Activated T-helper 1 cell treated with anti-CD3 and anti-CD28 coated beads, Interleukin-2, amount 50 U/mL, for 16 hours (primary cell): Measurements from ENCODE around the gene RABEP1.
A peak's percentile ranks its signal among the peaks of the same experiment; 100 is the strongest.

Source experiments
- DNase-seq, 2 donors: peaks; one replicate each; pipeline ENCODE4 v3.0.0-alpha.2; 2020; ENCODE audit warnings: low read depth in 1 of 2, low spot score in 1 of 2

Gene RABEP1

DNA sequence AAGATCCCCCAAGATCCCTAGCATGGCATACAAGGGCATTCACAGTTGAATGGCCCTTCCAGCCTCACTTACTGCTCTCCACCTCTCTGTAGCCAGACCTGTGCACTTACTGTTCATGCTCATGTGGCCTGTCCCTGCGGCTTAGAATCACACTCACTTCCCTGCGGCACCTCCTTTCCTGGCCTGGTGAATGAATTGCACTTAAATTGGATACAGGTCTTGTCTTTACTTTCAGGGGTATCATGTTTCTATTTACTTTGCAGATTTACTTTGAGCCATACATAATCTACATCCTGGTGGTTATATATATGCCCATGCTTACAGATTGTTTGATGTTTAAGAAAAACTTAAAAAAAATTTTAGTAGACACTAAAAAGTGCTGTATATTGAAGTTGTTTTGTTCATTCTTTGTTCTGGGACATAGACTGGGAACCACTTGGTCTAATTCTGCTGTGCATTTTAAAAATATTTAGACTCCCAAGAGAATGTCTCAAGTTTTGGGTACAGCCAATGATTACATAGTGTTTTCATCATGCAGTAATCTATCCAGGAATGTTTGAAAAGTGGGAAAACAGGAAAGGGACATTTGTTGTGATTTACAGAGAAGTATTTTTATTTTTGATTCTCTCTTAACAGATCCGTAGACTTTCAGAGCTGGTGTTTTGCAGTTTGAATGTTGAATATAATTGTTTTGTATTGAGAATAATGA is 73.5 kb downstream of the RABEP1 start:
- no peak for DNase-seq

DNA sequence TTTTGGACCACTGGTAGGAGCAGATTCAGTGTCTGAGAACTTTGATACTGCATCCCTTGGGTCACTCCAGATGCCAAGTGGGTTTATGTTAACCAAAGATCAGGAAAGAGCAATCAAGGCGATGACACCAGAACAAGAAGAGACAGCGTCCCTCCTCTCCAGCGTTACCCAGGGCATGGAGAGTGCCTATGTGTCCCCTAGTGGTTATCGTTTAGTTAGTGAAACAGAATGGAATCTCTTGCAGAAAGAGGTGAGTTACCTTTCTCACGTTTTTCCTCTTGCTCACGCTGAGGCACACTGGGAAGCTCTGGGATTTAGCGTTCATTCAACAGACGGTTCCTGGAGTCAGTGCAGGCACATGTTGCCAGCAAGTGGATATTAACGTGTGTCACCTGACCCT is 79.3 kb downstream of the RABEP1 start:
- DNase-seq, result no peak

DNA sequence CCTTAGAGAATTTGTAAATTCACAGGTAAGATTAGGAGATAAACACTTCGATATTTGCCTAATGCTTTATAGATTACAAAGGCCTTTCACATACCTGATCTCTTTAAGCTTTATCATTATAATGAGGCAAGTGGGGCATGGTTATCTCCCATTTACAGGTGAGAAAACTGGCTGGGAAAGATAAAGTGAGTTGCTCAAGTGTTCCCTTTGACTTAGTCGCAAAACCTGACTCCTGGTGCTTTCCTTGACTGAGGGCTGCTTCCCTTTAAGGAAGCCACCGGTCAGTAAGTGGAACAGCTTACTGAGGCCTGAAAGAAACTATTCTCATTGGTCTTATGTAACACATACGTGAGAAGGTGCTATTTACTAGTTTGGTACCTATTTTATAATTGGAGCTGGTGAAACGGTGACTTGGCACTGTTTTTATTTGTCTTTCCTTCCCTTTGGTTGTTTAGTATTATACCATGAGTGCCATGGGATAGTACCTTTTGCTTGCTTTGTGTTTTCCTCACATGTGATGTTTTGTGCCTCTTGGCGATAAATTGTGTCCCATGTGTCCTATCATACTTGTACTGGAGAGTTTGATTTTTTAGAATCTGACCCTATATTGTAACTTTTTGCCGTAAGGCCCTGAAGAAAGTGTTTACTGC is 80.2 kb downstream of the RABEP1 start:
- no peak for DNase-seq

- DNase-seq, result no peak
Observed at GRCh38 chr17:5364156-5364555, 82.1 kb downstream of the RABEP1 start.

GRCh38 chr17:5364696-5365095 is 82.6 kb downstream of the RABEP1 start:
- DNase-seq, result no peak

GRCh38 chr17:5365831-5366230 is 83.7 kb downstream of the RABEP1 start:
- DNase-seq, result no peak

- DNase-seq, result no peak
Observed at GRCh38 chr17:5370411-5370810, 88.3 kb downstream of the RABEP1 start.

GRCh38 chr17:5373112-5373511 is 91.0 kb downstream of the RABEP1 start:
- no peak for DNase-seq

DNA sequence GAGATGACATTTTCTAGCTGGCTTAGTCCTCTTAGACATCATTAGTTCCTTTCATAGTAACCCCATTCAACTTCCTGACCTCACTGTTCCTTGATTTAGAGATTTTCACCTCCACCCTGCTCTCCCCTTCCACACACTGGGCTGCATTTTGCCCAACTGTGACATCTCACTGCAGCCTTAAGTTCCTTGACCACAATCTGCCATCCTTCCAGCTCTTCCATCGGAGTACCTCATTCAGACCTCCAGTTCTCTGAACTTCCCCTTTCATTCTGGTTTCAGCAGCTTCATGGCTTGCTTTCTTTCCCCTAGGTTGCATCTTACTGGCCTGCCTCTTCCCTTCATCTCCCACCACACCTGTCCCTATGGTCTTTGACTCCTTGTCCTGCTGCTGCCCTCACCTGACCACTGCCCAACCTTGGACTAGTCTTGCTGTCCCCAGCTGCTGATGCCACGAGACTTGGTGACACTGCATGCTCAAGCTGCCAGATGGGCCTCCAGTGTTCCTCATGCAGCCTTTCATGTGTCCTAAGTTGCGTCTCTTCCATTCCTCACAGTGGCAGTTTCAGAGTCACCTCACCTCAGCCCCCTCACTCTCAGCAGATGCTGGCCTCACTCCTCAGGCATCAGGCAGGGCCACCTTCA is 96.6 kb downstream of the RABEP1 start:
- no peak for DNase-seq

GRCh38 chr17:5379351-5380107 is 97.4 kb downstream of the RABEP1 start:
- DNase-seq, result no peak

- DNase-seq, result no peak
Observed at GRCh38 chr17:5380491-5381135, 98.5 kb downstream of the RABEP1 start.

DNA sequence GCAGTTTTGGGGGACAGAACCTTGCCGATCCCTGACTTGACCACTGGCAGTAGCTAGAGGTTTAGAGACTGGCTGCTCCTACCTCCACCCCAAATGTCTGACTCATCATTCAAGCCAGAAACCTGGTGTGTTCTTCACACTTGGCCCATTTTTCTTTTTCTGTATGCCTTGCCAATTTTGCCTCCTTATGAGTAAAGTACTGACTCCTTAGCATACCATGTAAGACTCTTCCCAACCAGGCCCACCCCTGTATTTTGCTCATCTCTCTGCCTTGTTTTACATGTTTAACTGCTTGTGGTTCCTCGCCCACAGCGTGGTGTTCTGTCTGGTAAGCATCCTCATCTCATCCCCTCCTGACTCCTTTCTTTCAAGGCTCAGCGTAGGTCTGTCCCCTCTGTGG is 99.5 kb downstream of the RABEP1 start:
- no peak for DNase-seq

GRCh38 chr17:5391678-5392077 is 109.6 kb downstream of the RABEP1 start:
- no peak for DNase-seq

DNA sequence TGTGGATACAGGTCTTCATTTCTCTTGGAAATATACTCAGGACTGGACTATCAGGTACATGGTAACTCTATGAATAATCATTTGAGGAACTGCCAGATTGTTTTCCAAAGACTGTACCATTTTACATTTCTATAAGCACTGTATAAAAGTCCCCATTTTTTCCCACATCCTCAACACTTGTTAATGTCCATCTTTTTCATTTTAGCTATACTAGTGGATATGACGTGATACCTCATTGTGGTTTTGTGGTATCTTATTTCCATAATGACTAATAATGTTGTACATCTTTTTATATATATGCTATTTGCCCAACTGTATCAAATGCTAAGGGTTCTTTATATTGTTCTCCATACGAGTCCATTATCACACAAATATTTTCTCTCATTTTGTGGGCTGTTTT is 114.5 kb downstream of the RABEP1 start:
- DNase-seq, result no peak

DNA sequence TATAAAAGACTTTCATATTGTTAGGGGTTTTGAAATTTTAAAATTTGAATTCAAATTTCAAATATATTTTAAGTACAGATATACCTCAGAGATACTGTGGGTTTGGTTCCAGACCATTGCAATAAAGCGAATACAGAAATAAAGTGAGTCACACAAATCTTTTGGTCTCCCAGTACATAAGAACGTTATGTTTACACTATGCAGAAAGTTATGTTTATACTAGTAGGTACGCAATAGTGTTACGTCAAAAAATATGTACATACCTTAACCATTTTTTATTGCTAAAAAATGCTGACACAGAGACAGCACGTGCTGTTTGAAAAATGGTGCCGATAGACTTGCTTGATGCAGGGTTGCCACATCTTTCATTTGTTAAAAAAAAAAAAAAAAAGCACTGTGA is 117.7 kb downstream of the RABEP1 start:
- DNase-seq, result no peak

DNA sequence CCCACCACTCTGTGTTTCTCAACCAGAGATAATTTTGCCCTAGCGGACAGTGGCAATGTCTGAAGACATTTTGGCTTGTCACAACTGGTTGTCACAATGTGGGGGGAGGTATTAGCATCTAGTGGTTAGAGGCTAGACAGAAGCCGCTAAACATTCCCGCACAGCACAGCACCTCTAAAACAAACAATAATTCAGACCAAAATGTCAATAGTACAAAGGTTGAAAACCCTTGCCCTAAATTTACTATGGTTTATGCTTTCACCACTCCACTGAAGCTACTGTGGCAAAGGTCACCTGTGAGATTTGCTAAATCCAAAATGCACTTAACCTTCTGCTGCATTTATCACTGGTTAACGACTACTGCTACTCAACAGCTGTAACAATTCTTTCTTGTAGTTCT is 123.3 kb downstream of the RABEP1 start:
- DNase-seq, result no peak

DNA sequence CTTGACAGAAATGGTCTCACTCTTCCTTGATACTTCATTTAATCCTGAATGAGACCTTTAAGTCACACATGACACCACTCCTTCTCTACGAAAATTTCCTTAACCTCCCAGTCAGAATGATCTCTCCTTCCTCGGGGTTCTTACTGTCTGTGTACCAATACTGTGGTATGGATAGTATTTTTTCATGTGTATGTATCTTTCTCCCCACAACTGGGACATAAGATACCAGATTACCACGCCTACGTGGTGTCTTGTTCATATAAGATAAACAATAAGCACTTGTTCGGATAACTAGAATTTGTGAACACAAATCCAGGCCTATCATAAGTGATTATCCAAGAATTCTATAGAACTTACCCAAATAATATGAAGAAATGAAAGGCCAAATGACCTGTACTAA is 126.1 kb downstream of the RABEP1 start:
- DNase-seq, result no peak

GRCh38 chr17:5410594-5411272 is 128.6 kb downstream of the RABEP1 start:
- no peak for DNase-seq

DNA sequence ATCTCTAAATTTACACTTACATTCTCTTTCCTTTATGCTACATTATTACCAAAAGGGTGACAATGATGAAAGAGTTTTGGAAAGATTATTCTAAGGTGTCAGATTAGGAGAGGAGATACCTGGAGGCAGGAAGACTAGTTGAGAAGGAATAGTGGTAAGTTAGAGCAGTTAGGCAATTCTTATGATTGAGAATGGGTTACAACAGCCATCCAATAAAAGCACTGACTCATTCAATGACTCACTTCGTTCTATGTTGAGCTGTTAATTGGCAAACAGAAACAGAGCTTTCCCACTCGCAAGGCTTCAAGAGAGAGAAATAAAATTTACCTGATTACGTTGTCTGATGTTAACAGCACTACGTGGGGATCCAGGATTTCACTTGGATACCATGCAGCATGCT is 131.6 kb downstream of the RABEP1 start:
- DNase-seq, result no peak

DNA sequence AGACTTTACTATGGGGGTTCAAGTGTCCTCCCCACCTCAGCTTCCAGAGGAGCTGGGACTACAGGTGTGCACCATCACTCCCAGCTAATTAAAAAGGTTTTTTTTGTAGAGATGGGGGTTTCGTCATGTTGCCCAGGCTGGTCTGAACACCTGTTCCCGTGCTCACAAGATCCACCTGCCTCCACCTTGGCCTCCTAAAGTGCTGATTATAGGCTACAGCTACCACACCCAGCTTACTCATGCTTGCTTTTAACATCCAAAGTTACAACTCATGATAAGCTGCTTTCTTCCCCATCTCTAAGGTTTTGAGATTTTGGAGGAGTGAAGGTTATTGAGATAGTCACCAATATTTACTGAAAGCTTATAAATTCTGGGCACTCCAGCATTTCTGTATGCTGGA is 134.8 kb downstream of the RABEP1 start:
- DNase-seq, result no peak

DNA sequence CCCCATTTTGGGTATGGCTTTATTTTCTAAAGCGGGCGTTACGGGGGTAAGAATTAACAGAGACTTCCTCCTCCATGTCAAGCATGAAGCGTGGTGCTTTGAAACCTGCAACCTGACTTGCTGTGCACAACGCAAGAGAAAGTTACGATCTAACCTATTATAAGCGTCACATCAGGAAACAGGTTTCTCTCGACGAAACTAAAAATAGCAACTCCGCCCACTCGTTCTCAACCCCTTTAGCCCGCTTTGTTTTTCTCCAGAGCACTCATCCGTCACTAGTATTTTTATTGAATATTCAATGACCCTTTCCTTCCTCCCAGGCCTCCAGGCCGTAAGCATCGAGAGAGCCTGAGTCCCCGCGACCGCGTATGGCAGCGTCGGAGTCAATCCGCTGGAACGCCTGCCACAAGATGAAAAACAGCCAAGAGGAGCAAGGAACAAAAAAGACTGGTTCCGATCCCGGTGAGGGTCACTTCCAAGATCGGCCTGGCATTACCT is 136.8 kb downstream of the RABEP1 start:
- peak in 1 of 2 donors; percentile 51 for DNase-seq
